ENCODE measurements around the gene STARD9. TPM values are rescaled to one million over a fixed set of nuclear protein-coding genes. Genes with fewer than 3 reads are reported as not detected.
"Not testable (repeated sequence)": the region's sequence is repeated elsewhere in the genome, so short reads cannot be mapped to it uniquely, and the experiment has no call there.

STARD9 gene
- total RNA-seq, 1 donor from 2014 or later: 5.4 TPM

- peak; percentile 54 for TF ChIP-seq CTCF (conservative IDR thresholded peaks at IDR 0.05; ENCODE audit: low read depth, low read length)
- DNase-seq (ENCODE audit: low read depth): peak; percentile 36
- H3K4me3 ChIP-seq (ENCODE audit: low read depth, low read length): no peak overlapping the region
These were observed 16.0 kb downstream of the STARD9 start for GRCh38 chr15:42591238-42591934.

- H3K4me3 ChIP-seq (ENCODE audit: low read depth, low read length): no peak overlapping the region
- no peak for TF ChIP-seq CTCF (conservative IDR thresholded peaks at IDR 0.05; ENCODE audit: low read depth, low read length)
- DNase-seq (ENCODE audit: low read depth): no peak
These were observed 17.3 kb downstream of the STARD9 start for GRCh38 chr15:42592716-42593115.

GRCh38 chr15:42593143-42593542 is 17.7 kb downstream of the STARD9 start:
- no peak for DNase-seq (ENCODE audit: low read depth)
- TF ChIP-seq CTCF (conservative IDR thresholded peaks at IDR 0.05; ENCODE audit: low read depth, low read length): no peak
- no peak overlapping the region for H3K4me3 ChIP-seq (ENCODE audit: low read depth, low read length)

- TF ChIP-seq CTCF (conservative IDR thresholded peaks at IDR 0.05; ENCODE audit: low read depth, low read length): no peak
- no peak for DNase-seq (ENCODE audit: low read depth)
- H3K4me3 ChIP-seq (ENCODE audit: low read depth, low read length): no peak overlapping the region
These were observed 18.7 kb downstream of the STARD9 start for GRCh38 chr15:42594095-42594494.

GRCh38 chr15:42595626-42596240 is 20.3 kb downstream of the STARD9 start:
- H3K4me3 ChIP-seq (ENCODE audit: low read depth, low read length): no peak overlapping the region
- TF ChIP-seq CTCF (conservative IDR thresholded peaks at IDR 0.05; ENCODE audit: low read depth, low read length): no peak
- DNase-seq (ENCODE audit: low read depth): no peak

- not testable (repeated sequence) for DNase-seq (ENCODE audit: low read depth); H3K4me3 ChIP-seq (ENCODE audit: low read depth, low read length)
These were observed 25.9 kb downstream of the STARD9 start for GRCh38 chr15:42601316-42601715.

GRCh38 chr15:42602501-42602900 is 27.1 kb downstream of the STARD9 start:
- no peak for DNase-seq (ENCODE audit: low read depth)
- no peak for TF ChIP-seq CTCF (conservative IDR thresholded peaks at IDR 0.05; ENCODE audit: low read depth, low read length)
- no peak overlapping the region for H3K4me3 ChIP-seq (ENCODE audit: low read depth, low read length)
